Panc1 (cell line): ENCODE data around the gene OSBPL5. TPM values are rescaled to one million over a fixed set of nuclear protein-coding genes. Genes with fewer than 3 reads are reported as not detected.

ENCODE experiments used
- ATAC-seq: fragments of 200-7000 bp; cut with Tn5 transposase; 2 replicates; pipeline ENCODE4 v1.9.1; 2020; ENCODE audit warnings: mild to moderate bottlenecking, moderate library complexity
- BruUV-seq: library from RNA; stranded (reverse); fragments of 400-500 nt; replicated peaks from 2 replicates; lab custom pipeline; 2021; lab: Mats Ljungman, UMichigan
- CTCF ChIA-PET: fragments of 300-600 bp; sonication (Branson Sonifier 250); formaldehyde crosslinking; loops from one replicate; lab custom pipeline; 2022; ENCODE audit warnings: antibody characterized with exemption; lab: Charles Lee
- POLR2A ChIA-PET: fragments of 300-600 bp; sonication (Branson Sonifier 250); formaldehyde crosslinking; loops from one replicate; lab custom pipeline; 2022; ENCODE audit warnings: antibody characterized with exemption; lab: Charles Lee
- DNase-seq: peaks from one replicate; pipeline ENCODE4 v3.0.0-alpha.2; 2010; ENCODE audit warnings: low read depth, low spot score
- H3K27ac ChIP-seq: 2 replicates; pipeline ENCODE4 v1.5.1; 2011; ENCODE audit warnings: mild to moderate bottlenecking, low read length, inconsistent platforms
- H3K27me3 ChIP-seq: fragments of 200-500 bp; sonication (Bioruptor generic); 2 replicates; pipeline ENCODE4 v1.6.0; 2014; ENCODE audit warnings: low read length, inconsistent platforms; ENCODE audit not compliant: control insufficient read depth, insufficient read depth
- H3K36me3 ChIP-seq: fragments of 200-500 bp; sonication (Bioruptor generic); 2 replicates; pipeline ENCODE4 v1.5.1; 2014; ENCODE audit warnings: inconsistent platforms, mild to moderate bottlenecking, low read length, moderate library complexity; ENCODE audit not compliant: control insufficient read depth, insufficient read depth
- H3K4me1 ChIP-seq: 2 replicates; pipeline ENCODE4 v1.5.1; 2011; ENCODE audit warnings: inconsistent platforms, mild to moderate bottlenecking, low read length, moderate library complexity; ENCODE audit not compliant: control insufficient read depth, insufficient read depth
- H3K4me3 ChIP-seq, 2 experiments: 2 replicates each; pipeline ENCODE4 v1.5.1; 2011 to 2012; ENCODE audit warnings: low read depth in 2 of 2, low read length in 2 of 2, mild to moderate bottlenecking in 2 of 2, inconsistent platforms in 1 of 2, moderate library complexity in 1 of 2
- H3K9me3 ChIP-seq: fragments of 200-500 bp; sonication (Bioruptor generic); 2 replicates; pipeline ENCODE4 v1.5.1; 2014; ENCODE audit warnings: low read depth, mild to moderate bottlenecking, inconsistent platforms, low read length, moderate library complexity; ENCODE audit not compliant: control insufficient read depth, insufficient read depth
- POLR2AphosphoS5 ChIP-seq: IDR thresholded peaks from 2 replicates; pipeline ENCODE4 v1.6.1; 2012; ENCODE audit warnings: mild to moderate bottlenecking, low read depth, low read length, moderate library complexity
- SIN3A ChIP-seq: IDR thresholded peaks from 2 replicates; pipeline ENCODE4 v1.6.1; 2012; ENCODE audit warnings: low read depth, mild to moderate bottlenecking, low read length, moderate library complexity, borderline replicate concordance; ENCODE audit not compliant: insufficient read depth
- TCF7L2 ChIP-seq: IDR thresholded peaks from 2 replicates; pipeline ENCODE4 v1.6.1; 2011; ENCODE audit warnings: mild to moderate bottlenecking, low read depth, low read length, inconsistent platforms
- in situ Hi-C: cut with HindIII; loops from 2 replicates; pipeline ENCODE4 v1.10.0; 2016; ENCODE audit warnings: low sequenced_read_pairs, low pct_unique_long_range_greater_than_20kb
- intact Hi-C: fragments of 100-400 bp; cut with micrococcal nuclease; formaldehyde crosslinking; loops from one replicate; pipeline ENCODE4 v1.10.0; 2022; ENCODE audit not compliant: unreplicated experiment
- total RNA-seq: library from RNA; stranded (reverse); gene quantifications from one replicate; pipeline ENCODE4 v1.2.1, GENCODE V29; 2021; ENCODE audit not compliant: unreplicated experiment
- TF ChIP-seq, protein P1 (sequence below): fragments of 450-650 bp; IDR thresholded peaks from 2 replicates; pipeline ENCODE4 v1.5.1; 2017; ENCODE audit warnings: mild to moderate bottlenecking
- TF ChIP-seq, protein P2 (sequence below), 2 experiments: IDR thresholded peaks; 2 replicates each; pipeline ENCODE4 v1.6.1; 2011 to 2012; ENCODE audit warnings: low read depth in 2 of 2, control low read depth in 1 of 2, low read length in 1 of 2, mild to moderate bottlenecking in 1 of 2, moderate library complexity in 1 of 2; ENCODE audit not compliant: insufficient read depth in 1 of 2

The OSBPL5 gene
- total RNA-seq, 1 experiment from 2014 or later, result 20.2 TPM

DNA sequence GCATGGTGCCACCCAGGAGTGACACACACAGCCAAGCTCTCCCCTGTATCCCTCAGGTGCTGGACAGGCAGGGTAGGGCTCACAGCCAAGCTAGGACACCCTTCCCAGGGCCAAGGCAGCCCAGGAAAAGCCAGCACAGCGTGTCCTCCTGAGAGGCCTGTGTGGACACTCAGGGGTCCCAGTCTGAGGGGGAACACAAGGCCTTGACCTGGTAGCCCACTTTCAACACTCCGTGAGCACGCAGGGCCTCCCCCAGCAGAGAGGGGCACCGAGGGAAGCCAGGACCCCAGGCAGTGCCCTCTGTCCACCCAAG lies 24.9 kb downstream of the OSBPL5 start:
- no peaks in the 10 kb centered on the region for H3K9me3 ChIP-seq
- no peak overlapping the region for H3K27ac ChIP-seq
- H3K4me3 ChIP-seq, result no peak overlapping the region
- BruUV-seq, result no TSS peak
- intact Hi-C loops (no loop called here), in situ Hi-C loops (no loop called here)
- TF ChIP-seq TCF7L2 (no peak), SIN3A (no peak), POLR2AphosphoS5 (no peak)
- TF ChIP-seq, protein P1, sequence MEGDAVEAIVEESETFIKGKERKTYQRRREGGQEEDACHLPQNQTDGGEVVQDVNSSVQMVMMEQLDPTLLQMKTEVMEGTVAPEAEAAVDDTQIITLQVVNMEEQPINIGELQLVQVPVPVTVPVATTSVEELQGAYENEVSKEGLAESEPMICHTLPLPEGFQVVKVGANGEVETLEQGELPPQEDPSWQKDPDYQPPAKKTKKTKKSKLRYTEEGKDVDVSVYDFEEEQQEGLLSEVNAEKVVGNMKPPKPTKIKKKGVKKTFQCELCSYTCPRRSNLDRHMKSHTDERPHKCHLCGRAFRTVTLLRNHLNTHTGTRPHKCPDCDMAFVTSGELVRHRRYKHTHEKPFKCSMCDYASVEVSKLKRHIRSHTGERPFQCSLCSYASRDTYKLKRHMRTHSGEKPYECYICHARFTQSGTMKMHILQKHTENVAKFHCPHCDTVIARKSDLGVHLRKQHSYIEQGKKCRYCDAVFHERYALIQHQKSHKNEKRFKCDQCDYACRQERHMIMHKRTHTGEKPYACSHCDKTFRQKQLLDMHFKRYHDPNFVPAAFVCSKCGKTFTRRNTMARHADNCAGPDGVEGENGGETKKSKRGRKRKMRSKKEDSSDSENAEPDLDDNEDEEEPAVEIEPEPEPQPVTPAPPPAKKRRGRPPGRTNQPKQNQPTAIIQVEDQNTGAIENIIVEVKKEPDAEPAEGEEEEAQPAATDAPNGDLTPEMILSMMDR, result no peak
- TF ChIP-seq, protein P2, sequence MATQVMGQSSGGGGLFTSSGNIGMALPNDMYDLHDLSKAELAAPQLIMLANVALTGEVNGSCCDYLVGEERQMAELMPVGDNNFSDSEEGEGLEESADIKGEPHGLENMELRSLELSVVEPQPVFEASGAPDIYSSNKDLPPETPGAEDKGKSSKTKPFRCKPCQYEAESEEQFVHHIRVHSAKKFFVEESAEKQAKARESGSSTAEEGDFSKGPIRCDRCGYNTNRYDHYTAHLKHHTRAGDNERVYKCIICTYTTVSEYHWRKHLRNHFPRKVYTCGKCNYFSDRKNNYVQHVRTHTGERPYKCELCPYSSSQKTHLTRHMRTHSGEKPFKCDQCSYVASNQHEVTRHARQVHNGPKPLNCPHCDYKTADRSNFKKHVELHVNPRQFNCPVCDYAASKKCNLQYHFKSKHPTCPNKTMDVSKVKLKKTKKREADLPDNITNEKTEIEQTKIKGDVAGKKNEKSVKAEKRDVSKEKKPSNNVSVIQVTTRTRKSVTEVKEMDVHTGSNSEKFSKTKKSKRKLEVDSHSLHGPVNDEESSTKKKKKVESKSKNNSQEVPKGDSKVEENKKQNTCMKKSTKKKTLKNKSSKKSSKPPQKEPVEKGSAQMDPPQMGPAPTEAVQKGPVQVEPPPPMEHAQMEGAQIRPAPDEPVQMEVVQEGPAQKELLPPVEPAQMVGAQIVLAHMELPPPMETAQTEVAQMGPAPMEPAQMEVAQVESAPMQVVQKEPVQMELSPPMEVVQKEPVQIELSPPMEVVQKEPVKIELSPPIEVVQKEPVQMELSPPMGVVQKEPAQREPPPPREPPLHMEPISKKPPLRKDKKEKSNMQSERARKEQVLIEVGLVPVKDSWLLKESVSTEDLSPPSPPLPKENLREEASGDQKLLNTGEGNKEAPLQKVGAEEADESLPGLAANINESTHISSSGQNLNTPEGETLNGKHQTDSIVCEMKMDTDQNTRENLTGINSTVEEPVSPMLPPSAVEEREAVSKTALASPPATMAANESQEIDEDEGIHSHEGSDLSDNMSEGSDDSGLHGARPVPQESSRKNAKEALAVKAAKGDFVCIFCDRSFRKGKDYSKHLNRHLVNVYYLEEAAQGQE (IDR thresholded peaks at IDR 0.05; ENCODE audit: insufficient read depth in 1 of 2, low read depth in 2 of 2, low read length in 1 of 2), result no peak
- ChIA-PET POLR2A (no interaction called here), CTCF (no interaction called here)
- H3K36me3 ChIP-seq, result no peaks in the 10 kb centered on the region
- H3K4me1 ChIP-seq, result no peaks in the 10 kb centered on the region; the same call in 1 of the 2 replicates
- H3K27me3 ChIP-seq, result no peaks in the 10 kb centered on the region
- DNase-seq, result no peak
- ATAC-seq, result no peak

DNA sequence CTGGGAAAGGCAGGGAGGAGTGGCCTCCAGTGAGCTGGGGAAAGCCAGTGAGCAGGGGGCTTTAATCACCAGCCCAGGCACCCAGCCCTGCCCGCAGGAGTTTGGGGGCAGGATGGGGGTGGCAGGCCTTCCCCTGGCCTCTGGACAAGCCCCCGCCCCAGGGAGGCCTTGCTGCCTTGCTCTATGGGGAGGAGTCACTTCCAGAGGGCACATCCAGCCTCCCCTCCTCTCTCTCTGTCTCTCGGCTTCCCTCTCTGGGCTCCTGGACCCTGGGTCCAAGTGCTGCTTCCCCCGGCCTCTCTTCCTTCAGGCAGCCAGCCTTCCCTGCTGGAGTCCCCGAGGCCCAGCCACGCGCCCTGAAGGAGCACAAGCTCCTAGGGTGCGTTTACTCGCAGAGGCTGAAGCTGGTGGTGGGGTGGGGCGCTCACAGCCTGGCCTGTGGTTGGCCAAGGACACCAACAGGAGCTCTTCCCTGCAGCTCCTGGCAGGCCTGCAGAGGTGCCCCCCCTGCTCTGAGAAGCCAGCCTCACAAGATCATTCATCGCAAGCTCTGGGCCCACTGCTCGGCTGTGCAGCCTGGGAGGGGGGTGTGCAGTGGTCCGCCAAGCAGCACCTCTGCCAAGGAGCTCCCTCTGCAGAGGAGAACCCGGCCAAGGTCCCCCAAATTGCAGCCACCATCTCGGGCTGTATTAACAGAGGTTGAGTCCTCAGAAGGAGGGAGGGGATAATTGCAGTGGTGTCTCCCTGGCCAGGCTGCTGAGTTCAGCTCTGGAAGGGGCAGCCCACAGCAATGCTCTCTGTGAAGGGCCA lies 25.4 kb downstream of the OSBPL5 start:
- intact Hi-C loops, result no loop called here
- no peak for DNase-seq
- TF ChIP-seq SIN3A, result no peak
- TF ChIP-seq, protein P2 (IDR thresholded peaks at IDR 0.05; ENCODE audit: insufficient read depth in 1 of 2, low read depth in 2 of 2, low read length in 1 of 2), result no peak
- TF ChIP-seq, protein P1, result no peak
- TF ChIP-seq TCF7L2, result no peak
- TF ChIP-seq POLR2AphosphoS5, result no peak
- H3K27me3 ChIP-seq, result no peaks in the 10 kb centered on the region
- no TSS peak for BruUV-seq
- ChIA-PET CTCF (no interaction called here), POLR2A (interaction anchor here (0.6 kb wide), 1 partner anchor 11 kb away, joined by 4 read pairs; no protein-coding TSS in a partner anchor)
- no peak overlapping the region for H3K27ac ChIP-seq
- in situ Hi-C loops, result no loop called here
- no peaks in the 10 kb centered on the region for H3K9me3 ChIP-seq
- no peaks in the 10 kb centered on the region; the same call in 1 of the 2 replicates for H3K4me1 ChIP-seq
- no peaks in the 10 kb centered on the region for H3K36me3 ChIP-seq
- no peak for ATAC-seq
- H3K4me3 ChIP-seq, result no peak overlapping the region
